ENCODE measurements around the gene ECE2.

GRCh38 chr3:184242297-184242685 lies 33.5 kb upstream of the ECE2 start:
- TF ChIP-seq, protein P1, sequence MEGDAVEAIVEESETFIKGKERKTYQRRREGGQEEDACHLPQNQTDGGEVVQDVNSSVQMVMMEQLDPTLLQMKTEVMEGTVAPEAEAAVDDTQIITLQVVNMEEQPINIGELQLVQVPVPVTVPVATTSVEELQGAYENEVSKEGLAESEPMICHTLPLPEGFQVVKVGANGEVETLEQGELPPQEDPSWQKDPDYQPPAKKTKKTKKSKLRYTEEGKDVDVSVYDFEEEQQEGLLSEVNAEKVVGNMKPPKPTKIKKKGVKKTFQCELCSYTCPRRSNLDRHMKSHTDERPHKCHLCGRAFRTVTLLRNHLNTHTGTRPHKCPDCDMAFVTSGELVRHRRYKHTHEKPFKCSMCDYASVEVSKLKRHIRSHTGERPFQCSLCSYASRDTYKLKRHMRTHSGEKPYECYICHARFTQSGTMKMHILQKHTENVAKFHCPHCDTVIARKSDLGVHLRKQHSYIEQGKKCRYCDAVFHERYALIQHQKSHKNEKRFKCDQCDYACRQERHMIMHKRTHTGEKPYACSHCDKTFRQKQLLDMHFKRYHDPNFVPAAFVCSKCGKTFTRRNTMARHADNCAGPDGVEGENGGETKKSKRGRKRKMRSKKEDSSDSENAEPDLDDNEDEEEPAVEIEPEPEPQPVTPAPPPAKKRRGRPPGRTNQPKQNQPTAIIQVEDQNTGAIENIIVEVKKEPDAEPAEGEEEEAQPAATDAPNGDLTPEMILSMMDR (IDR thresholded peaks at IDR 0.05; ENCODE audit: low read depth, low read length) = no peak
- no peak for TF ChIP-seq POLR2A (IDR thresholded peaks at IDR 0.05; ENCODE audit: extremely low read depth, insufficient read length)
- TF ChIP-seq, protein P2, sequence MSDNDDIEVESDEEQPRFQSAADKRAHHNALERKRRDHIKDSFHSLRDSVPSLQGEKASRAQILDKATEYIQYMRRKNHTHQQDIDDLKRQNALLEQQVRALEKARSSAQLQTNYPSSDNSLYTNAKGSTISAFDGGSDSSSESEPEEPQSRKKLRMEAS (IDR thresholded peaks at IDR 0.05; ENCODE audit: low read depth, low read length) = no peak

All from NB4 (cell line).